Measurements from ENCODE around the gene MRPS16. TPM values are rescaled to one million over a fixed set of nuclear protein-coding genes. Genes with fewer than 3 reads are reported as not detected.

The MRPS16 gene
- total and polyA plus RNA-seq, 9 of the 15 experiments (the other 6 are each of a cell fraction or from before 2014, with no cell fraction given) = 65.0 to 239 (median 146) TPM

GRCh38 chr10:73252445-73253224 is at the start of gene MRPS16 (continued):
- TF ChIP-seq RBM15 (IDR thresholded peaks at IDR 0.05; ENCODE audit: insufficient read depth, low read length) (no peak), JUN (IDR thresholded peaks at IDR 0.05; ENCODE audit: borderline replicate concordance, low read depth, low read length) (peak; percentile 57), JUN (CRISPR knock-in tag; IDR thresholded peaks at IDR 0.05; ENCODE audit: borderline replicate concordance) (peak; percentile 81; the same call in 1 of the 2 replicates), CXXC5 (CRISPR knock-in tag; IDR thresholded peaks at IDR 0.05) (peak; percentile 83), RBM22 (IDR thresholded peaks at IDR 0.05; ENCODE audit: low read depth, low read length, poor library complexity, severe bottlenecking) (no peak), NCOA2 (IDR thresholded peaks at IDR 0.05; ENCODE audit: partially characterized antibody in 2 of 2) (no peak), MEF2D (tag; conservative IDR thresholded peaks at IDR 0.05; ENCODE audit: low read depth) (no peak), NELFE (IDR thresholded peaks at IDR 0.05; ENCODE audit: insufficient read depth, insufficient read length) (no peak), PRMT5 (CRISPR knock-in tag; IDR thresholded peaks at IDR 0.05) (no peak), SNIP1 (IDR thresholded peaks at IDR 0.05; ENCODE audit: low read depth) (no peak), ZNF24 (IDR thresholded peaks at IDR 0.05) (no peak), GTF2A2 (tag; IDR thresholded peaks at IDR 0.05) (no peak), DACH1 (IDR thresholded peaks at IDR 0.05; ENCODE audit: partially characterized antibody) (no peak), ZNF174 (CRISPR knock-in tag; IDR thresholded peaks at IDR 0.05) (0 out of 2 replicates have a peak, but pooled peaks have one; percentile 80), KHSRP (IDR thresholded peaks at IDR 0.05) (no peak)
- TF ChIP-seq, protein P1, sequence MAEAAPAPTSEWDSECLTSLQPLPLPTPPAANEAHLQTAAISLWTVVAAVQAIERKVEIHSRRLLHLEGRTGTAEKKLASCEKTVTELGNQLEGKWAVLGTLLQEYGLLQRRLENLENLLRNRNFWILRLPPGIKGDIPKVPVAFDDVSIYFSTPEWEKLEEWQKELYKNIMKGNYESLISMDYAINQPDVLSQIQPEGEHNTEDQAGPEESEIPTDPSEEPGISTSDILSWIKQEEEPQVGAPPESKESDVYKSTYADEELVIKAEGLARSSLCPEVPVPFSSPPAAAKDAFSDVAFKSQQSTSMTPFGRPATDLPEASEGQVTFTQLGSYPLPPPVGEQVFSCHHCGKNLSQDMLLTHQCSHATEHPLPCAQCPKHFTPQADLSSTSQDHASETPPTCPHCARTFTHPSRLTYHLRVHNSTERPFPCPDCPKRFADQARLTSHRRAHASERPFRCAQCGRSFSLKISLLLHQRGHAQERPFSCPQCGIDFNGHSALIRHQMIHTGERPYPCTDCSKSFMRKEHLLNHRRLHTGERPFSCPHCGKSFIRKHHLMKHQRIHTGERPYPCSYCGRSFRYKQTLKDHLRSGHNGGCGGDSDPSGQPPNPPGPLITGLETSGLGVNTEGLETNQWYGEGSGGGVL (CRISPR knock-in tag; IDR thresholded peaks at IDR 0.05) = no peak
- TF ChIP-seq, protein P2, sequence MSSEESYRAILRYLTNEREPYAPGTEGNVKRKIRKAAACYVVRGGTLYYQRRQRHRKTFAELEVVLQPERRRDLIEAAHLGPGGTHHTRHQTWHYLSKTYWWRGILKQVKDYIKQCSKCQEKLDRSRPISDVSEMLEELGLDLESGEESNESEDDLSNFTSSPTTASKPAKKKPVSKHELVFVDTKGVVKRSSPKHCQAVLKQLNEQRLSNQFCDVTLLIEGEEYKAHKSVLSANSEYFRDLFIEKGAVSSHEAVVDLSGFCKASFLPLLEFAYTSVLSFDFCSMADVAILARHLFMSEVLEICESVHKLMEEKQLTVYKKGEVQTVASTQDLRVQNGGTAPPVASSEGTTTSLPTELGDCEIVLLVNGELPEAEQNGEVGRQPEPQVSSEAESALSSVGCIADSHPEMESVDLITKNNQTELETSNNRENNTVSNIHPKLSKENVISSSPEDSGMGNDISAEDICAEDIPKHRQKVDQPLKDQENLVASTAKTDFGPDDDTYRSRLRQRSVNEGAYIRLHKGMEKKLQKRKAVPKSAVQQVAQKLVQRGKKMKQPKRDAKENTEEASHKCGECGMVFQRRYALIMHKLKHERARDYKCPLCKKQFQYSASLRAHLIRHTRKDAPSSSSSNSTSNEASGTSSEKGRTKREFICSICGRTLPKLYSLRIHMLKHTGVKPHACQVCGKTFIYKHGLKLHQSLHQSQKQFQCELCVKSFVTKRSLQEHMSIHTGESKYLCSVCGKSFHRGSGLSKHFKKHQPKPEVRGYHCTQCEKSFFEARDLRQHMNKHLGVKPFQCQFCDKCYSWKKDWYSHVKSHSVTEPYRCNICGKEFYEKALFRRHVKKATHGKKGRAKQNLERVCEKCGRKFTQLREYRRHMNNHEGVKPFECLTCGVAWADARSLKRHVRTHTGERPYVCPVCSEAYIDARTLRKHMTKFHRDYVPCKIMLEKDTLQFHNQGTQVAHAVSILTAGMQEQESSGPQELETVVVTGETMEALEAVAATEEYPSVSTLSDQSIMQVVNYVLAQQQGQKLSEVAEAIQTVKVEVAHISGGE (CRISPR knock-in tag; IDR thresholded peaks at IDR 0.05) = peak in 1 of 3 experiments; percentile 94; a peak in 2 of 6 replicates
- TF ChIP-seq, protein P3, sequence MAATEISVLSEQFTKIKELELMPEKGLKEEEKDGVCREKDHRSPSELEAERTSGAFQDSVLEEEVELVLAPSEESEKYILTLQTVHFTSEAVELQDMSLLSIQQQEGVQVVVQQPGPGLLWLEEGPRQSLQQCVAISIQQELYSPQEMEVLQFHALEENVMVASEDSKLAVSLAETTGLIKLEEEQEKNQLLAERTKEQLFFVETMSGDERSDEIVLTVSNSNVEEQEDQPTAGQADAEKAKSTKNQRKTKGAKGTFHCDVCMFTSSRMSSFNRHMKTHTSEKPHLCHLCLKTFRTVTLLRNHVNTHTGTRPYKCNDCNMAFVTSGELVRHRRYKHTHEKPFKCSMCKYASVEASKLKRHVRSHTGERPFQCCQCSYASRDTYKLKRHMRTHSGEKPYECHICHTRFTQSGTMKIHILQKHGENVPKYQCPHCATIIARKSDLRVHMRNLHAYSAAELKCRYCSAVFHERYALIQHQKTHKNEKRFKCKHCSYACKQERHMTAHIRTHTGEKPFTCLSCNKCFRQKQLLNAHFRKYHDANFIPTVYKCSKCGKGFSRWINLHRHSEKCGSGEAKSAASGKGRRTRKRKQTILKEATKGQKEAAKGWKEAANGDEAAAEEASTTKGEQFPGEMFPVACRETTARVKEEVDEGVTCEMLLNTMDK (IDR thresholded peaks at IDR 0.05; ENCODE audit: borderline replicate concordance, insufficient read depth, low read depth, low read length, poor library complexity, severe bottlenecking) = peak; percentile 64
